H1 (cell line): ENCODE data around the gene KCND3. TPM values are rescaled to one million over a fixed set of nuclear protein-coding genes. Genes with fewer than 3 reads are reported as not detected.

Source experiments
- CTCF ChIA-PET: fragments of 300-600 bp; sonication (Branson Sonifier 250); formaldehyde crosslinking; loops from one replicate; lab custom pipeline; 2021; ENCODE audit not compliant: partially characterized antibody; lab: Charles Lee
- POLR2A ChIA-PET: fragments of 300-600 bp; sonication (Branson Sonifier 250); formaldehyde crosslinking; loops from one replicate; lab custom pipeline; 2021; ENCODE audit warnings: inconsistent platforms; ENCODE audit not compliant: partially characterized antibody; lab: Charles Lee
- DNase-seq, 2 experiments: peaks; one replicate each; pipeline versions ENCODE4 v3.0.0 to v3.0.0-alpha.2; 2010 to 2022; ENCODE audit warnings: low spot score in 2 of 2, low read depth in 1 of 2, mixed read lengths in 1 of 2
- FAIRE-seq: peaks from 2 replicates; lab custom pipeline; 2011; peaks lifted over from hg19 to GRCh38; lab: Jason Lieb, UNC
- H2AFZ ChIP-seq: 2 replicates; pipeline ENCODE4 v1.8.1; 2012; ENCODE audit warnings: low read length, inconsistent platforms
- H2AK5ac ChIP-seq: 2 replicates; pipeline ENCODE4 v1.6.1; 2013; ENCODE audit warnings: low read depth, low read length
- H2BK120ac ChIP-seq: replicated peaks from 2 replicates; pipeline ENCODE3; 2013; ENCODE audit warnings: low read depth, low read length, inconsistent platforms
- H2BK12ac ChIP-seq: 2 replicates; pipeline ENCODE4 v1.6.1; 2013; ENCODE audit warnings: low read depth, low read length
- H2BK15ac ChIP-seq: 2 replicates; pipeline ENCODE4 v1.6.1; 2013; ENCODE audit warnings: low read length
- H2BK20ac ChIP-seq: 2 replicates; pipeline ENCODE4 v1.6.1; 2013; ENCODE audit warnings: low read length
- H2BK5ac ChIP-seq: 2 replicates; pipeline ENCODE4 v1.6.1; 2013; ENCODE audit warnings: low read depth, low read length
- H3K14ac ChIP-seq: 2 replicates; pipeline ENCODE4 v1.6.1; 2013; ENCODE audit warnings: inconsistent platforms; ENCODE audit not compliant: insufficient read length
- H3K18ac ChIP-seq: 2 replicates; pipeline ENCODE4 v1.6.1; 2013; ENCODE audit warnings: low read length; ENCODE audit errors: extremely low read depth
- H3K23ac ChIP-seq: 2 replicates; pipeline ENCODE4 v1.6.1; 2013; ENCODE audit warnings: inconsistent platforms; ENCODE audit not compliant: insufficient read length
- H3K23me2 ChIP-seq: 2 replicates; pipeline ENCODE4 v1.6.1; 2013; ENCODE audit warnings: low read depth, low read length
- H3K27ac ChIP-seq: 2 replicates; pipeline ENCODE4 v1.6.1; 2011; ENCODE audit warnings: low read depth, low read length, inconsistent platforms
- H3K27me3 ChIP-seq, 4 experiments: replicated peaks in 1 of 4; 1 replicate in 1 of 4; 2 replicates in 3 of 4; pipeline versions ENCODE4 v1.6.1 to v1.8.1; 2011 to 2013; ENCODE audit warnings: low read length in 3 of 4, mild to moderate bottlenecking in 3 of 4, inconsistent platforms in 2 of 4, mixed read lengths in 2 of 4, moderate library complexity in 1 of 4; ENCODE audit not compliant: control insufficient read depth in 3 of 4, insufficient read depth in 3 of 4; ENCODE audit errors: extremely low read depth in 1 of 4
- H3K36me3 ChIP-seq, 4 experiments: 2 replicates each; pipeline versions ENCODE4 v1.6.1 to v1.8.1; 2011 to 2013; ENCODE audit warnings: mild to moderate bottlenecking in 4 of 4, low read length in 3 of 4, moderate library complexity in 2 of 4, control low read depth in 1 of 4, inconsistent platforms in 1 of 4; ENCODE audit not compliant: insufficient read depth in 4 of 4, control insufficient read depth in 2 of 4
- H3K4ac ChIP-seq: replicated peaks from 2 replicates; pipeline ENCODE3; 2013; ENCODE audit warnings: low read length, low read depth, mixed read lengths, inconsistent platforms; ENCODE audit not compliant: insufficient read length
- H3K4me1 ChIP-seq, 4 experiments: replicated peaks in 1 of 4; 1 replicate in 1 of 4; 2 replicates in 3 of 4; pipeline versions ENCODE4 v1.6.1 to v1.8.1; 2011 to 2013; ENCODE audit warnings: low read length in 3 of 4, inconsistent platforms in 2 of 4, mixed read lengths in 1 of 4; ENCODE audit not compliant: insufficient read depth in 4 of 4, control insufficient read depth in 3 of 4
- H3K4me2 ChIP-seq, 2 experiments: 2 replicates each; pipeline versions ENCODE4 v1.6.1 to v1.8.1; 2011 to 2013; ENCODE audit warnings: low read depth in 2 of 2, low read length in 2 of 2, control low read depth in 1 of 2, inconsistent platforms in 1 of 2, mild to moderate bottlenecking in 1 of 2; ENCODE audit not compliant: insufficient read depth in 1 of 2
- H3K4me3 ChIP-seq, 4 experiments: fragments of 200-600, 300-600 bp in 1 of 4; sonication (generic), shearing (Covaris generic), sonication (Bioruptor Twin) in 1 of 4; 2 replicates each; pipeline versions ENCODE4 v1.5.1 to v1.8.1; 2011 to 2016; ENCODE audit warnings: low read length in 4 of 4, low read depth in 3 of 4, control low read depth in 2 of 4, inconsistent platforms in 2 of 4, mild to moderate bottlenecking in 2 of 4, mixed read lengths in 1 of 4, moderate library complexity in 1 of 4; ENCODE audit not compliant: insufficient read depth in 2 of 4; ENCODE audit errors: extremely low read depth in 1 of 4
- H3K56ac ChIP-seq: replicated peaks from 2 replicates; pipeline ENCODE3; 2013; ENCODE audit warnings: low read depth, mild to moderate bottlenecking, mixed read lengths, low read length, inconsistent platforms; ENCODE audit not compliant: insufficient read length
- H3K79me1 ChIP-seq: 2 replicates; pipeline ENCODE4 v1.6.1; 2013; ENCODE audit warnings: low read depth, low read length, control low read depth
- H3K79me2 ChIP-seq, 2 experiments: 2 replicates each; pipeline versions ENCODE4 v1.6.1 to v1.8.1; 2012 to 2013; ENCODE audit warnings: low read length in 2 of 2, mild to moderate bottlenecking in 2 of 2, inconsistent platforms in 1 of 2; ENCODE audit not compliant: insufficient read depth in 2 of 2, control insufficient read depth in 1 of 2
- H3K9ac ChIP-seq, 4 experiments: replicated peaks in 1 of 4; 1 replicate in 1 of 4; 2 replicates in 3 of 4; pipeline versions ENCODE4 v1.6.1 to v1.8.1; 2011 to 2013; ENCODE audit warnings: low read depth in 3 of 4, low read length in 3 of 4, control low read depth in 2 of 4, mild to moderate bottlenecking in 2 of 4, moderate library complexity in 2 of 4, inconsistent platforms in 1 of 4; ENCODE audit errors: extremely low read depth in 1 of 4
- H3K9me3 ChIP-seq, 2 experiments: 2 replicates each; pipeline versions ENCODE4 v1.6.1 to v1.8.1; 2012 to 2013; ENCODE audit warnings: mild to moderate bottlenecking in 2 of 2, moderate library complexity in 2 of 2, control low read depth in 1 of 2, inconsistent platforms in 1 of 2, low read depth in 1 of 2, low read length in 1 of 2, mixed read lengths in 1 of 2; ENCODE audit not compliant: insufficient read depth in 2 of 2
- H4K20me1 ChIP-seq, 2 experiments: replicated peaks in 1 of 2; 2 replicates each; pipeline versions ENCODE3 to v1.8.1; 2011 to 2013; ENCODE audit warnings: inconsistent platforms in 2 of 2, low read length in 2 of 2, mild to moderate bottlenecking in 1 of 2; ENCODE audit not compliant: insufficient read depth in 2 of 2, control insufficient read depth in 1 of 2
- H4K5ac ChIP-seq: 2 replicates; pipeline ENCODE4 v1.6.1; 2013; ENCODE audit warnings: low read length, low read depth, mixed read lengths, inconsistent platforms; ENCODE audit not compliant: insufficient read length
- H4K8ac ChIP-seq: 2 replicates; pipeline ENCODE4 v1.8.0; 2013; ENCODE audit warnings: mild to moderate bottlenecking, moderate library complexity, low read length, inconsistent platforms; ENCODE audit not compliant: insufficient read depth; ENCODE audit errors: extremely low read depth
- H4K91ac ChIP-seq: replicated peaks from 2 replicates; pipeline ENCODE3; 2013; ENCODE audit warnings: low read length, mixed read lengths, inconsistent platforms; ENCODE audit not compliant: insufficient read length
- BACH1 ChIP-seq: IDR thresholded peaks from 2 replicates; pipeline ENCODE4 v1.6.1; 2012; ENCODE audit warnings: low read length, improper control_type of control experiment
- CBX5 ChIP-seq: fragments of 300-800, 300-1000 bp; sonication (generic); IDR thresholded peaks from 2 replicates; pipeline ENCODE4 v1.7.1; 2016; ENCODE audit warnings: antibody characterized with exemption, low read length, low read depth
- CBX8 ChIP-seq: fragments of 300-800, 300-1000 bp; sonication (generic); IDR thresholded peaks from 2 replicates; pipeline ENCODE4 v1.7.1; 2016; ENCODE audit warnings: low read depth, low read length, borderline replicate concordance
- CTBP2 ChIP-seq: IDR thresholded peaks from 2 replicates; pipeline ENCODE4 v1.7.0; 2011; ENCODE audit warnings: borderline replicate concordance, mild to moderate bottlenecking, moderate library complexity, mixed read lengths, low read length; ENCODE audit not compliant: insufficient read depth, insufficient read length
- HDAC6 ChIP-seq: IDR thresholded peaks from one replicate; pipeline ENCODE4 v1.7.1; 2012; ENCODE audit warnings: low read depth, mild to moderate bottlenecking, inconsistent platforms, low read length, moderate library complexity
- JUN ChIP-seq: IDR thresholded peaks from 2 replicates; pipeline ENCODE4 v1.6.1; 2011; ENCODE audit warnings: low read depth, mild to moderate bottlenecking, improper control_type of control experiment, low read length
- KDM4A ChIP-seq: IDR thresholded peaks from one replicate; pipeline ENCODE4 v1.7.1; 2012; ENCODE audit warnings: low read depth, mild to moderate bottlenecking, moderate library complexity, low read length, inconsistent platforms; ENCODE audit not compliant: severe bottlenecking
- KDM5A ChIP-seq: fragments of 200-600 bp; IDR thresholded peaks from 2 replicates; pipeline ENCODE4 v1.7.1; 2012; ENCODE audit warnings: mild to moderate bottlenecking, low read length, inconsistent platforms, mixed read lengths
- POLR2AphosphoS5 ChIP-seq: IDR thresholded peaks from 2 replicates; pipeline ENCODE4 v1.6.1; 2011; ENCODE audit warnings: low read depth, low read length
- RBBP5 ChIP-seq: IDR thresholded peaks from 2 replicates; pipeline ENCODE4 v1.7.1; 2012; ENCODE audit warnings: low read depth, mild to moderate bottlenecking, inconsistent platforms, low read length, moderate library complexity, borderline replicate concordance
- RFX5 ChIP-seq: IDR thresholded peaks from 2 replicates; pipeline ENCODE4 v1.6.1; 2011; ENCODE audit warnings: low read depth, low read length, improper control_type of control experiment, borderline replicate concordance
- SAP30 ChIP-seq: fragments of 300-600 bp; sonication (generic); IDR thresholded peaks from 2 replicates; pipeline ENCODE4 v1.7.1; 2012; ENCODE audit warnings: low read length, moderate library complexity, mild to moderate bottlenecking, inconsistent platforms; ENCODE audit not compliant: insufficient read depth, insufficient replicate concordance
- SRF ChIP-seq: IDR thresholded peaks from 2 replicates; pipeline ENCODE4 v1.6.1; 2011; ENCODE audit warnings: mild to moderate bottlenecking, low read depth, low read length, moderate library complexity
- SUZ12 ChIP-seq: fragments of 200-600 bp; sonication (generic); IDR thresholded peaks from 2 replicates; pipeline ENCODE4 v1.6.1; 2012; ENCODE audit warnings: mild to moderate bottlenecking, inconsistent platforms, low read length, moderate library complexity, mixed read lengths
- TAF1 ChIP-seq: IDR thresholded peaks from 2 replicates; pipeline ENCODE4 v1.6.1; 2011; ENCODE audit warnings: mild to moderate bottlenecking, low read depth, low read length
- YY1 ChIP-seq: IDR thresholded peaks from 2 replicates; pipeline ENCODE4 v1.6.1; 2011; ENCODE audit warnings: low read depth, mild to moderate bottlenecking, low read length
- WGBS, 2 experiments: shearing (Covaris generic) in 1 of 2; methylation state at CpG; one replicate each; pipeline versions ENCODE4 v1.1.6 to v1.1.7; 2013 to 2015; ENCODE audit warnings: low lambda C conversion rate in 2 of 2, mixed read lengths in 2 of 2, inconsistent platforms in 1 of 2, low coverage in 1 of 2, missing lambda C conversion rate in 1 of 2; ENCODE audit not compliant: insufficient replicate concordance in 2 of 2, insufficient coverage in 1 of 2, insufficient read length in 1 of 2; ENCODE audit errors: extremely low coverage in 1 of 2, missing lambda C conversion rate in 1 of 2; 5-methylcytosine and 5-hydroxymethylcytosine counted together
- polyA plus RNA-seq, 7 experiments: library from polyadenylated mRNA; depleted of rRNA in 3 of 7; stranded (reverse) in 5 of 7; unstranded in 2 of 7; fragments of >200 nt in 5 of 7; fragments of 200-250 nt in 2 of 7; gene quantifications; 1 replicate in 5 of 7; 2 replicates in 1 of 7; 4 replicates in 1 of 7; pipeline versions ENCODE4 v1.2.1 to v1.2.3, GENCODE V29; 2011 to 2013; ENCODE audit warnings: missing spikeins in 2 of 7, mixed read lengths in 2 of 7
- total RNA-seq: library from RNA; stranded (reverse); fragmentation: NEBNext Ultra II Directional; extraction: Animal tissue kit (Norgen Biotek cat#: 25700); gene quantifications from 2 replicates; pipeline ENCODE4 v1.2.1, GENCODE V29; 2021

Gene KCND3
- total and polyA plus RNA-seq, 2 of the 8 experiments (the other 6 are each of a cell fraction or from before 2014, with no cell fraction given), result 0.14 to 0.48 TPM

DNA sequence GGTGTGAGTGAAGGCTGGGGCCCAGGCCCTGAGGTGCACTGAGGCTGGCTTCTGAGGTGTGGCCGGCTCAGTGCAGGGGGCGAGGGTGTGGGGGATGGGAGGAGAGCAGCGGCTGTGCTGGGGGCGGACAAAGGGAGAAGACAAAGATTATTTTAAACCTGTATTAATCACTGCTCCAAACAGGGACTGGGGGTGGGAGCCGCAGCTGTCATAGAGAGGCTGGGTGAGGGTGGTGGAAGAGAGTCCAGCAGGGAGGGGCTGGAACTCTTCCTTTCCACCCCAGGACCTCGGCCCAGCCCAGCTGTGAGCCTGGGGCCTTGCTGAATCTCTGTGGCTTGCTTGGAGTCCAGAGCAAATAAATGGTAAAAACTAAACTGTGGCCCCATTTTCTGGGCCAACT, 106.9 kb downstream of the KCND3 start:
- DNase-seq, result no peak
- H4K20me1 ChIP-seq, result no peaks in the 10 kb centered on the region
- H3K4me2 ChIP-seq, result no peak overlapping the region
- H3K23me2 ChIP-seq, result no peaks in the 10 kb centered on the region; the same call in 1 of the 2 replicates
- H2BK120ac ChIP-seq, result no peak overlapping the region
- H3K23ac ChIP-seq, result no peak overlapping the region
- FAIRE-seq, result no peak
- no peak overlapping the region for H2BK15ac ChIP-seq
- no peaks in the 10 kb centered on the region for H3K36me3 ChIP-seq
- no peak overlapping the region for H2AFZ ChIP-seq
- no peak overlapping the region for H2BK20ac ChIP-seq
- no peak overlapping the region for H2BK12ac ChIP-seq
- no peak overlapping the region for H3K56ac ChIP-seq
- H4K5ac ChIP-seq, result no peak overlapping the region
- H3K4me1 ChIP-seq, result peaks cover 0 to 3% (median 0%) of the 10 kb centered on the region in 4 experiments; a peak in 2 of 7 replicates
- POLR2A ChIA-PET, result no interaction called here
- no peak overlapping the region for H3K9ac ChIP-seq
- WGBS, 2 experiments, result 89% methylated on average over 3 of the region's 6 CpGs; no CpG with 5 or more reads in 1 of the 2 experiments
- H3K27ac ChIP-seq, result no peak overlapping the region
- H3K4me3 ChIP-seq, result no peak overlapping the region
- no peaks in the 10 kb centered on the region for H3K9me3 ChIP-seq
- H3K4ac ChIP-seq, result no peak overlapping the region
- no peaks in the 10 kb centered on the region for H3K79me1 ChIP-seq
- H4K8ac ChIP-seq, result no peak overlapping the region
- H3K27me3 ChIP-seq, result no peaks in the 10 kb centered on the region
- H2BK5ac ChIP-seq, result no peak overlapping the region
- H3K79me2 ChIP-seq, result no peaks in the 10 kb centered on the region
- CTCF ChIA-PET, result no interaction called here
- no peak overlapping the region for H4K91ac ChIP-seq
- no peak overlapping the region for H2AK5ac ChIP-seq
- no peak overlapping the region for H3K18ac ChIP-seq
- no peak overlapping the region for H3K14ac ChIP-seq
- TF ChIP-seq SRF, result no peak
- no peak for TF ChIP-seq RBBP5
- no peak for TF ChIP-seq HDAC6
- TF ChIP-seq CTBP2, result no peak
- TF ChIP-seq SAP30, result no peak
- no peak for TF ChIP-seq CBX8
- TF ChIP-seq POLR2AphosphoS5, result no peak
- TF ChIP-seq YY1, result no peak
- no peak for TF ChIP-seq RFX5
- TF ChIP-seq KDM4A, result no peak
- TF ChIP-seq SUZ12, result no peak
- no peak for TF ChIP-seq TAF1
- TF ChIP-seq CBX5, result no peak
- no peak for TF ChIP-seq KDM5A
- no peak for TF ChIP-seq BACH1
- no peak for TF ChIP-seq JUN
